ENCODE results near the gene TIGD6.

TIGD6 gene

DNA sequence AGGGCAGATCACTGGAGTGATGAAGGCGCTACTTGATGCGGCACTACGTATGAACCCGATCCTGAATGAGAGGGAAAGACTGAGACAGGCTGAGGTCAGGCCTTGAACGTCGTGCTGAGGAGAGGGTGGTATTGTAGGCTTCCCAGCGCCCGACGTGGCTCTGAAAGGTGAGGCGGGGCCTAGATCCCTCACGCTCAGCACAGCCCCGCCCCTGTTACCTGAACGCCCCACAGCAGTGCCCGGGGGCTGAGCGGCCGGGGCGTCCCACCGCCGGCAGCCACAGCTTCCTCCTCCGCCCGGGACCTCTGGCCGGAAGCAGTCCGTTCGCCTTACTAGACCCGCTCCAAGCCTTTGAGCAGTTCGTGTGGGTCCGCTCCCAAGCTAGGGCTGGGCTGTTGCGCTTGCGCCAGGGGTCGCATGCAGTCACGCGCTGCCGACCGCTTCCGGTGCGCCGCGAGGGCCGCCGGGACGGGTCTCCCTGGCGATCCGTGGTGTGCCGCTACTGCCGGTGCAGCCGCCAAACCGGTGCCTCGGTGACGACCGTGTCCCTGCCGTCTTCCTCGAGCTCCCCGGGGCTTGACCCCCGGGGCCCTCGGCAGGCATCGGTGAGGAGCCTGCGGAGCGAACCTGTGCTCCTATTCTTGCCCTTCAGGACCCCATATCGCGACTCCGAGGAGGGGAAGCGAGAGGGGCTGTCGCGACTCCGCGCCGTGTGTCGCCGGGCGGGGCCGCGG is at the start of gene TIGD6, which contains the start of gene HMGXB3:
TIGD6 (minus strand) TSS at position 399 of the 734 bp plus-strand sequence. CDS start 4,306 bp downstream, outside the sequence.
HMGXB3 (plus strand) TSS at position 484 of the 734 bp plus-strand sequence. CDS start 4,114 bp downstream, outside the sequence.
- peaks cover 5% of the 10 kb centered on the region; the same call in 1 of the 2 replicates for H3K36me3 ChIP-seq (ENCODE audit: insufficient read depth, low read length)
- no peaks in the 10 kb centered on the region for H3K9me3 ChIP-seq (ENCODE audit: insufficient read depth, low read depth, low read length)
- H3K4me3 ChIP-seq (ENCODE audit: low read length, poor library complexity, severe bottlenecking), result peak within 1 kb of the TSS; percentile 86
- peak within 1 kb of the TSS; percentile 89 for H3K9ac ChIP-seq (ENCODE audit: low read depth, low read length, poor library complexity, severe bottlenecking)
- H3K79me2 ChIP-seq (ENCODE audit: insufficient read depth, low read length), result peaks cover 52% of the 10 kb centered on the region
- TF ChIP-seq, protein P1, sequence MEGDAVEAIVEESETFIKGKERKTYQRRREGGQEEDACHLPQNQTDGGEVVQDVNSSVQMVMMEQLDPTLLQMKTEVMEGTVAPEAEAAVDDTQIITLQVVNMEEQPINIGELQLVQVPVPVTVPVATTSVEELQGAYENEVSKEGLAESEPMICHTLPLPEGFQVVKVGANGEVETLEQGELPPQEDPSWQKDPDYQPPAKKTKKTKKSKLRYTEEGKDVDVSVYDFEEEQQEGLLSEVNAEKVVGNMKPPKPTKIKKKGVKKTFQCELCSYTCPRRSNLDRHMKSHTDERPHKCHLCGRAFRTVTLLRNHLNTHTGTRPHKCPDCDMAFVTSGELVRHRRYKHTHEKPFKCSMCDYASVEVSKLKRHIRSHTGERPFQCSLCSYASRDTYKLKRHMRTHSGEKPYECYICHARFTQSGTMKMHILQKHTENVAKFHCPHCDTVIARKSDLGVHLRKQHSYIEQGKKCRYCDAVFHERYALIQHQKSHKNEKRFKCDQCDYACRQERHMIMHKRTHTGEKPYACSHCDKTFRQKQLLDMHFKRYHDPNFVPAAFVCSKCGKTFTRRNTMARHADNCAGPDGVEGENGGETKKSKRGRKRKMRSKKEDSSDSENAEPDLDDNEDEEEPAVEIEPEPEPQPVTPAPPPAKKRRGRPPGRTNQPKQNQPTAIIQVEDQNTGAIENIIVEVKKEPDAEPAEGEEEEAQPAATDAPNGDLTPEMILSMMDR (conservative IDR thresholded peaks at IDR 0.05; ENCODE audit: low read length), result no peak
- TF ChIP-seq EZH2phosphoT487 (IDR thresholded peaks at IDR 0.05; ENCODE audit: borderline replicate concordance), result no peak
- H3K27me3 ChIP-seq (ENCODE audit: insufficient read depth, low read length, poor library complexity, severe bottlenecking), result no peaks in the 10 kb centered on the region
- peaks cover 33% of the 10 kb centered on the region for H3K4me1 ChIP-seq (ENCODE audit: insufficient read depth, low read length, poor library complexity, severe bottlenecking)
- no peaks in the 10 kb centered on the region for H3K9me2 ChIP-seq (replicated peaks; ENCODE audit: low read depth, low read length)
- H3F3A ChIP-seq (ENCODE audit: low read depth), result no peaks in the 10 kb centered on the region
- H3K4me2 ChIP-seq (ENCODE audit: low read depth, low read length, poor library complexity, severe bottlenecking), result peak within 1 kb of the TSS; percentile 95
- peak within 1 kb of the TSS; percentile 83 for H2AFZ ChIP-seq (ENCODE audit: low read length)
- peaks cover 34% of the 10 kb centered on the region for H4K20me1 ChIP-seq (ENCODE audit: insufficient read depth, low read length, poor library complexity, severe bottlenecking)

DNA sequence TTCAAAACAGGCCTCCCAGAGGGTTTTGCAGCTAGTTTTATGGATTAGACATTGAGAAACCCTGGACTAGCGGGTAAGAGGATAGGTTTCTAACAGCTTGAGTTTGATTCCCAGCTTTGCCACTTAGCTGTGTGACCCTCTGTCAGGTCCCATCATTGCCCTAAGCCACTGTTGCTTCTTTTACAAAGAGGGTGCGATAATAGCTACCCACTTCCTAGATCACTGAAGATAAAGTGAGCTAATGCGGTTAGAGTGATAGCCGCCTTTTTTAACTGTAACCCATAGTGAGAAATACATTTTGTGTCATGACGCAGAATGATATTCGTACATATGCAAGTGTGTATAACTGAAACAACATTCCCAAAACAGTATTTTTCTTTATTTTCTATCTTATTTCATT is 45.6 kb upstream of the TIGD6 start:
- Histone ChIP-seq H3K36me3 (ENCODE audit: insufficient read depth, low read length) (peaks cover 96% of the 10 kb centered on the region; the same call in 1 of the 2 replicates), H3K4me3 (ENCODE audit: low read length, poor library complexity, severe bottlenecking) (no peak overlapping the region), H3K9me2 (replicated peaks; ENCODE audit: low read depth, low read length) (no peaks in the 10 kb centered on the region), H3K9ac (ENCODE audit: low read depth, low read length, poor library complexity, severe bottlenecking) (no peak overlapping the region), H2AFZ (ENCODE audit: low read length) (no peak overlapping the region), H3K79me2 (ENCODE audit: insufficient read depth, low read length) (no peaks in the 10 kb centered on the region), H3K9me3 (ENCODE audit: insufficient read depth, low read depth, low read length) (no peaks in the 10 kb centered on the region), H3F3A (ENCODE audit: low read depth) (no peaks in the 10 kb centered on the region), H3K4me2 (ENCODE audit: low read depth, low read length, poor library complexity, severe bottlenecking) (no peak overlapping the region), H3K4me1 (ENCODE audit: insufficient read depth, low read length, poor library complexity, severe bottlenecking) (no peaks in the 10 kb centered on the region), H3K27me3 (ENCODE audit: insufficient read depth, low read length, poor library complexity, severe bottlenecking) (no peaks in the 10 kb centered on the region), H4K20me1 (ENCODE audit: insufficient read depth, low read length, poor library complexity, severe bottlenecking) (no peaks in the 10 kb centered on the region)
- no peak for TF ChIP-seq EZH2phosphoT487 (IDR thresholded peaks at IDR 0.05; ENCODE audit: borderline replicate concordance)
- TF ChIP-seq, protein P1 (conservative IDR thresholded peaks at IDR 0.05; ENCODE audit: low read length), result no peak

DNA sequence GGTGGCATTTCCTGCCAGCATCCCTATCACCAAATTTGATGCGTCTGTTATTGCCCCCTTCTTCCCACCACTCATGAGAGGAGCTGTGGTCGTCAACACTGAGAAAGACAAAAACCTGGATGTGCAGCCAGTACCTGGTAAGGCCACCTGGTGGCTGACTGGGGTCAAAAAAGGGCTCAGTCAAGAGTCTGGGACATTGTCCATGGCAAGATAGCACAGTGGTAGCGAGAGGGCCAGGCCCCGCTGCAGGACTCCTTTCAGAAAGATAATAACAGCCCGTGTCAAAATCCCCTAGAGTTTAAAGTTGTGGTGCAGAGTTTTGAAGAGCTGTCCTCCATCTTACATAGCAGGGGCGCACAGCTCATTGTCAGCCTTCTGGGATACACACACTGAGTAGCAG is 45.1 kb upstream of the TIGD6 start:
- Histone ChIP-seq H3K27me3 (ENCODE audit: insufficient read depth, low read length, poor library complexity, severe bottlenecking) (no peaks in the 10 kb centered on the region), H3K4me1 (ENCODE audit: insufficient read depth, low read length, poor library complexity, severe bottlenecking) (no peaks in the 10 kb centered on the region), H3K4me3 (ENCODE audit: low read length, poor library complexity, severe bottlenecking) (no peak overlapping the region), H3K4me2 (ENCODE audit: low read depth, low read length, poor library complexity, severe bottlenecking) (no peak overlapping the region), H4K20me1 (ENCODE audit: insufficient read depth, low read length, poor library complexity, severe bottlenecking) (no peaks in the 10 kb centered on the region), H3K79me2 (ENCODE audit: insufficient read depth, low read length) (no peaks in the 10 kb centered on the region), H3K9me3 (ENCODE audit: insufficient read depth, low read depth, low read length) (no peaks in the 10 kb centered on the region), H3F3A (ENCODE audit: low read depth) (no peaks in the 10 kb centered on the region), H2AFZ (ENCODE audit: low read length) (no peak overlapping the region), H3K9me2 (replicated peaks; ENCODE audit: low read depth, low read length) (no peaks in the 10 kb centered on the region), H3K36me3 (ENCODE audit: insufficient read depth, low read length) (peaks cover 96% of the 10 kb centered on the region; the same call in 1 of the 2 replicates), H3K9ac (ENCODE audit: low read depth, low read length, poor library complexity, severe bottlenecking) (no peak overlapping the region)
- TF ChIP-seq, protein P1 (conservative IDR thresholded peaks at IDR 0.05; ENCODE audit: low read length), result peak; percentile 37
- no peak for TF ChIP-seq EZH2phosphoT487 (IDR thresholded peaks at IDR 0.05; ENCODE audit: borderline replicate concordance)

All from Loucy (cell line).